GM18951 (cell line): ENCODE results near the gene PANX1.

Experiments used
- POLR2A ChIP-seq: IDR thresholded peaks from 4 replicates; pipeline ENCODE4 v1.6.1; 2011; ENCODE audit warnings: mild to moderate bottlenecking; ENCODE audit not compliant: insufficient read length, insufficient read depth; ENCODE audit errors: extremely low read depth
- in situ Hi-C: fragments of 300-500 bp; cut with MboI; formaldehyde crosslinking; loops from one replicate; pipeline ENCODE4 v1.12.0; 2022; ENCODE audit warnings: low sequenced_read_pairs, mixed read lengths, inconsistent platforms; ENCODE audit not compliant: unreplicated experiment

Gene PANX1

DNA sequence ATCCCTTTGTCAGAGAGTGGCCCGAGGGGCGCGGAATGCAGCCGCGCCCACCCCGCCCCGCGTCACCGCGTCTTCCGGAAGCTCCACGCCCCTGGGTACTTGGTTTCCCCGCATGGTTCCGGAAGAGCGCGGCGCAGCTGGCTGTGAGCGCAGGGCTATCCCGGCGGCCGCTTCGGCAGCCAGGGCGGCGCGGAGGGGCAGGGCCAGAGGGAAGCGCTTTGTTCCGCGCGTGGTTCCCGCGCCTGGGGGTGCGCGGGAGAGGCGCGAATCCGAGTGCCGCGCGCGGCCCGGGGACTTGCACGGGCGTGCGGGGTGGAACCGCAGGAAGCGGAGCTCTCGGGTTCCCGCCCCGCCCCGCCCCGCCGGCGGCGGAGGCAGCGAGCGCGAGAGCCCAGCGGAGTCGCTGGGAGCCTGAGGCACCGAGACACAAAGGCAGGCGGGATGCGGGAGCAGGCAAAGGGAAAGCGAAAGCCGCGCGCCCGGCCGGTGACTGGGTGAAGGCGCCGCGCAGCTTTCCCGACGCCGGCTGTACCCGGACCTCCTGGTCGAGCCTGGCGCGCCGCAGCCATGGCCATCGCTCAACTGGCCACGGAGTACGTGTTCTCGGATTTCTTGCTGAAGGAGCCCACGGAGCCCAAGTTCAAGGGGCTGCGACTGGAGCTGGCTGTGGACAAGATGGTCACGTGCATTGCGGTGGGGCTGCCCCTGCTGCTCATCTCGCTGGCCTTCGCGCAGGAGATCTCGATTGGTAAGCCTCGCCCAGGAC lies at the start of gene PANX1:
Gene PANX1 (plus strand): TSS at position 96 of the 766 bp plus-strand sequence. CDS start 472 bp downstream, at position 568.
- in situ Hi-C loops = no loop called here
- peak; percentile 69 for TF ChIP-seq POLR2A

- in situ Hi-C loops = no loop called here
- no peak for TF ChIP-seq POLR2A
These were observed 44.5 kb upstream of the PANX1 start for GRCh38 chr11:94084164-94084563.

DNA sequence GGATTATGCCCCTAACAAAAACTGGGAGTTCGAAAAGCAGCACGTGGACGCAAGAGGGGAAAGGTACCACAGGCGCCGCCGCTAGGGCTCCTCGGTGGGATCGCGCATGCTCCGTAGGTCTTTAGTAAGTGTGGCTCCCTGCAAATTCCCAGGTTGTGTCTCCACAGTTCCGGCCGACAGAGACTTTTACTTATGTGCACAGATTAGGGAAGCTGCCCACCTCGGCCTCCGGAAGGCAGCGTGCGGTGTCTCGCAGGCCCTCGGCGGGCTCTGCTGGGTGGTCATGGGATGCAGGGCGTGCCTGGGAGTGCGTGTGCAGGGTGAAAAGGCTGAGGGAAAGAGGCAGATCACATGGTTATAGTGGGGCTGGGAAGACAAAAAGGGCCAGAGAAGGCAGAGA lies 39.7 kb upstream of the PANX1 start:
- in situ Hi-C loops = no loop called here
- no peak for TF ChIP-seq POLR2A

- TF ChIP-seq POLR2A = no peak
- in situ Hi-C loops = no loop called here
These were observed 39.3 kb upstream of the PANX1 start for GRCh38 chr11:94089341-94089740.

- in situ Hi-C loops = no loop called here
- TF ChIP-seq POLR2A = no peak
These were observed 38.2 kb upstream of the PANX1 start for GRCh38 chr11:94090401-94090800.

- in situ Hi-C loops = no loop called here
- TF ChIP-seq POLR2A = no peak
These were observed 37.5 kb upstream of the PANX1 start for GRCh38 chr11:94091091-94091490.

DNA sequence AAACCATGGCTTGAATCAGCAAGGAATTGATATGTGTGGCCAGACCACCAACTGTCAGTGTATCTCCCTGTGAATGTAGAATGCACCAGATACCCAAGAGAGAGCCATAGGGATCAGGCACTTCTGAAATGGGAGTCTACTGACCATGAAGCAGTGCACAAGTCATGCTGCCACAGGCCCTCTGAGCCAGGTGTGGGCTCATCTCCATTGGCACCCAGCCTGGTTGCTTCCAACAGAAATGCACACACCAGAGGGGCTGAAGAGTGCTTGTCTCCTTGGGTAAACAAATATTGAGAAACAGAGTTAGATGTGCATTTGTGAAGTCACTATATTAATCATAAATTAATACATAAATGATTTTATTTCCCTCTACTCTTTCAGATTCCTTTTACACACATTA lies 28.4 kb upstream of the PANX1 start:
- TF ChIP-seq POLR2A = no peak
- in situ Hi-C loops = no loop called here

- no peak for TF ChIP-seq POLR2A
These were observed 25.2 kb upstream of the PANX1 start for GRCh38 chr11:94103471-94103870.

GRCh38 chr11:94104734-94105133 lies 23.9 kb upstream of the PANX1 start:
- in situ Hi-C loops = no loop called here

More at GRCh38 chr11:94103471-94103870, 25.2 kb upstream of the PANX1 start:
- in situ Hi-C loops = no loop called here

DNA sequence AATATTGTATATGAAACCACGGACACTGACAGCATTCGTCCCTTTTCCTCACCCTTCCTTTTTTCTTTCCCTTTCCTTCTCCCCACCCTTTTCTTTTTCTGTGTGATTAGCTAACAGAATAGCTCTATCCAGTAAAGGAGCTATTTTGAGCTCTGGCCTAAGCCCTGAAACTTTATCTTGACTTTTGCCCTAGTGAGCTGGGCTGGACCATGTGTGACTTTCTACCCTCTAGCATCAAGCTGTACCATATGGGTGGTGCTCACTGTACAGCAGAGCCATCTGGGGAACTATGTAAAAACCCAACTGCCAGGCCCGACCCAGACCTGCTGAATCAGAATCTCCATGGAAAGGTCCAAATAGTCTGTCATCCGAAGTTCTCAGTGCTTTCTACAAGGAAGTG lies 21.9 kb upstream of the PANX1 start:
- in situ Hi-C loops = no loop called here
- TF ChIP-seq POLR2A = no peak

More at GRCh38 chr11:94104734-94105133, 23.9 kb upstream of the PANX1 start:
- TF ChIP-seq POLR2A = no peak

GRCh38 chr11:94107363-94107762 lies 21.3 kb upstream of the PANX1 start:
- TF ChIP-seq POLR2A = no peak
- in situ Hi-C loops = no loop called here

DNA sequence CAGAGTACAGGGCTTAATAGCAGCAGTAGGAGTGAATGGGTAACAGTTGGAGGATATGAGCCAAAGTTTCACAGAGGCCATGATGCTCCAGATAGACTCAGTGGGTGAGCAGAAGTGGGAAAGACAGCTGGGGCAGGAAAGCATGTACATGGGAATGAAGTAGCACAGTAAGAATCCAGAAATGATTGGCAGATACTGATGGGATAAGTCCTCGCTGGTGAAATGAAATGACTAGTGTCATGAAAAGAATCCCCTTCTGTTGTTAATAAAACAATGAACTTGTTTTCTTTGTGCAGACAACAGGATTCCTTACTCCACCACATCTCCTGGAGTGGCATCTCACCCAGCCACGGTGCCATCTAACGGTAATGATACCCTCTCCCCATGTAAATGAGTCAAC lies 17.4 kb upstream of the PANX1 start:
- TF ChIP-seq POLR2A = no peak
- in situ Hi-C loops = no loop called here

- in situ Hi-C loops = no loop called here
- TF ChIP-seq POLR2A = no peak
These were observed 17.0 kb upstream of the PANX1 start for GRCh38 chr11:94111660-94112059.

- TF ChIP-seq POLR2A = no peak
- in situ Hi-C loops = no loop called here
These were observed 16.3 kb upstream of the PANX1 start for GRCh38 chr11:94112206-94112953.
